GM21723 (cell line): Measurements from ENCODE around the gene CD200R1L.

ENCODE experiments used
- ATAC-seq: cut with Tn5 transposase; IDR thresholded peaks from one replicate; pipeline ENCODE4 v1.9.1; 2021; ENCODE audit warnings: mild to moderate bottlenecking, moderate library complexity; ENCODE audit not compliant: unreplicated experiment

The CD200R1L gene

DNA sequence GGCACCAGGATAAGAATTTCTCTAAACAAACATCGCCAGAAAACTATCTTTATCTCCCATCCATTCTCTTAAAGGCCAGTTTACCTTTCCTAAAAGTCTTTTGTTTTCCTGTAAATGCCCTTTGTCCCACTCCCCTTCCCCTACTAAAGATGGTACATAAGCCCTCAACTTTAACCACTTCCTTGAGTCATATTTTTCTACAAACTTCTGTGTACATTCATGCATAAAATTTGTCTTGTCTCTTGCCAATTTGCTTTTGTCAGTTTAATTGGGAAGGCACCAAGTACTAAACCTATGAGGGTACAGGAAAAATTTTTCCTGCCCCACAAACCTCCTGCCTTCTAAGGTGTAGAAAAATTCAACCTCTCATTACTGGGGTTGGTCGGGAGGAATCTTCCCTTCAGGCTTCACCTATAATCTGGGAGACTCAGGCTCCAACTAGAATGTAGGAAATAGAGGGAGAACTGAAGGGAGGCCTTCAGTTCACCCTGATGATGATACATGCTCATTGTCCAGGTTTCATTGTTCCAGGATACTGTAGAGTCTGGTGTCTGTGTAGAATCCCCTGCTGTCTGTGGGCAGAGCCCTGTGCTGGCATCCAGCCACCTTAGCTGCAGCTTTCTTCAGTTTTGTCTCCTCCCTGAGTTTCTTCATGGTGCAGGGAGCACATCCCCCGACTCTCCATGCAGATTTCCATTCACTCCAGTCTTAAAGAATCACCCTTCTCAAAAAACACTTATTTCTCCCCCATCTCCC lies 53.2 kb downstream of the CD200R1L start:
- no peak for ATAC-seq

DNA sequence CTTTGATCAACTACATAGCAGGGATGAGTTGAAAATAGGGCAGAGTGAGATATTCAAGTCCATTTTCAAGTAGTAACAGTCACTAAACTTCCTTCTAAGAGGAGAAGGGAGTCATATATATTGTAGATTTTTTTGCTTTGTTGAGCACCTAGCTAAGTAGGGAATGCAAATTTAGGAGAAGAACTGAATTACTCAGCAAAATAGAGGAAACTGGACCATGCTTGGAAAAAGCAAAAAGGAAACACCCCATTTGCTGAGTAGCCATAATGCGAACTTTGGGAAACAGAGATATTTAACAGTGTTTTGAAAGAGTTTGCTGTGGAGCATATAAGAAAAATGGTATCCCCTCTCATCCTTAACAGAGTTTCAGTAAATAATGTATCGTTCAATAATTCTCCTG lies 54.9 kb downstream of the CD200R1L start:
- ATAC-seq = no peak

DNA sequence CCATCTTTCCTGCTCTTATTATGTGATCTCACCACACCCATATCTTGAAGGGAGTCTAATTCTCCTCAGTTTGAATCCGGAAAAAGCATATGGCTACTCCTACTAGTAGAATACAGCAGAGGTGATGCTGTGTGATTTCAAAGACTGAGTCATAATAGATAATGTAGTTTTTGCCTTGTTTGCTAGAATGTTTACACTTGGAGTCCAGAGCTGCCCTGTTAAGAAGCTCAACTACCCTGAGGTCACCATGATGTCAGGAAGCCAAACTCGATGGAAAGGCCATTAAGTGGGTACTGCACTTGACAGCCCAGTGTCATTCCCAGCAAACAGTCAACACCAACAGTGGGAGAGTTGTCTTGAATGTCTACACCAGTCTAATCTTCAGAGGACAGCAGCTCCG lies 56.9 kb downstream of the CD200R1L start:
- no peak for ATAC-seq

DNA sequence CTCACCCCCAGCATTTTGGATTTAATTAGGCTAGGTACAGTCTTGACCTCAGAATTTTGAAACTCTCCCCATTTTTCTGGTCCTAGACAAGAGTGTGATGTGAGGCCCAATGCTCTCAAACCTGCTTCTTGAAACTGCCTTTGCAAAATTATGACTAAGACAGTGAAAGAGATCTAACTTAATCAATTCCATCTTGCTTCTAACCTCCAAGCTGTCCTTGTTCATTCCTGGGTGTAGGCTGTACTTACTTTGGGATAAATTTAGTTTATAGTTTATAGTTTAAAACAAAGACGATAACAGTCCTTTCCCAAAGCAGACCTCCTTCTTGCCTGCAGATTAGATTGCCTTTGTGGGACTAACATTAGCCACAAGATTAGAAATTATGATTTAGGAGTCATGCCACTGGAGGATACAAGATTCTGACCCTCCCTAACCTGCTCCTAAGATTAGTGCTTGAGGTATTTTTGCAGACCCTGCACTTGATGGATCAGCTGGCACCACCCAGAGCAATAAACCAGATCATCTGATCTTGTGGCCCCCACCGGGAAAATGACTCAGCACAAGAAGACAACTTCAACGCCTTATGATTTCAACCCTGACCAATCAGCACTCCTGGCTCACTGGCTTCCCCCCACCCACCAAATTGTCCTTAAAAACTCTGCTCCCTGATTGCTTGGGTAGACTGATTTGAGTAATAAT lies 59.6 kb downstream of the CD200R1L start:
- no peak for ATAC-seq

DNA sequence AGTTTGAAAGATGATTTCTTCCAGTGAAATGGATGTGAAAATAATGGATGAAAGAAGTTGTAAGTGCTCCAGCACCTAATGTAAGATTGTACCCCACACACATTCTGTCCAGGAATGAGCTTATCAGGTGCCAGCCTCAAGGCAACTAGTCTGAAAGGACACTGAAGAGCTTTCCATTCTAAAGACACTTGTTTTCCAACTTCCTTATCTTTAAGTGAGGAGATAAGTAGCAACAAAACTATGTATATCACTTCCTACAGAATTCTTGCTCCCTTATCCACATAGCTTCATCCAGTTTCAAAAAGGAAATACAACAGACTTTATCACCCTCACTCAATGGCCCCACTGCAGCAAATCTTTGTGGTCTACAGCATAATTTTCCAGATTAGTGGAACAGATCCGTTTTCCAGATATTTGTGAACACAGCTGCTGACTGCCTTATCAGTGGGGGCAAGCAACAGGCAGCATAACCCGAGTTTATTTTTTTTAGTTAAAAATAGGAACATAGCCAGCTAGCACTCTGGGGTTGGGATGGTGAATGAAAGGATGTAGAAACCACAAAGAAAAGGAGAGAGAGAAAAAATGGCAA lies 60.6 kb downstream of the CD200R1L start:
- no peak for ATAC-seq

DNA sequence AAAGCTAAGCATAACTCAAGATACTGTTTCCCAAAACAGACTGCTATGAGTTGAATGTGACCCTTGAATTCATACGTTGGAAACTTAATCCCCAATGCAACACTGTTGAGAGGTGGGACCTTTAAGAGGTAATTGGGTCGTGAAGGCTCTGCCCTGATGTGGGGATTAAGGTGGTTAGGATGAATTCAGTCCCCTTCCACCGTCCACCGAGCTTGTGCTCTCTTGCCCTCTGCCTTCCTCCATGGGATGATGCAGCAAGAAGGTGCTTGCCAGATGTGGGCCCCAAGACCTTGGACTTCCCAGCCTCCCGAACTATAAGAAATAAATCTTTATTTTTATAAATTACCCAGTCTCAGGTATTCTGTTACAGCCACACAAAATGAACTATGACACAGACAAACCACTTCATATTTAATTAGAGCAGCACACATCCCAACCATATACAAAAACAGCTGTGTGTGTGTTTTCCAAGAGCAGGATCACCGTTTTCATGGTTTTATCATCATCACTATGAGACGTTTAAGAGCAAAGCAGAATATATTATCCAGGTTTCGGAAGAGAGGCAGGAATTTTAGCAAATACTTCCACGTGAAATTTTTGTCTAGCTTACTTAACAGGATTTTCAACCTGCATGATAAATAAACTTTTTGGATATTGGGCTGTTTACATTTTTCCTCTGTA lies 61.2 kb downstream of the CD200R1L start:
- no peak for ATAC-seq

DNA sequence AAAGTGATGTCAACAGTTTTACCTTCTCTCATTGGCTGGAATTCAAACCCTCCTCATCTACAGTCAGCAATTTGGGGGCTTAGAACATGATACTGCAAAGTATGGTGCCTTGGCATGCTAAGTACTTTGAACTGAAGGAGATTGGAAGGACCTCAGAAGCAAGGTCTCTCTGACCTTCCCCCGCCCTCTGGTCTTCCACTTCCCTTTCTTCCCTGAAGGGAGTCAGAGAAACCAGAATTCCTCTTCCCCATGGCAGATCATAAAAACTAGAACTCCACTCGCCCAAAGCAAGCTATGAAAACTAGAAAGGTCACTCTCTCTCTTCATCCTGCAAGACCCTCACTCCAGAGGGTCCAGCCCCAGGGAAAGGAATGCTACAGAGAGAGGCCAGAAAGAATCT lies 64.2 kb downstream of the CD200R1L start:
- ATAC-seq = no peak

DNA sequence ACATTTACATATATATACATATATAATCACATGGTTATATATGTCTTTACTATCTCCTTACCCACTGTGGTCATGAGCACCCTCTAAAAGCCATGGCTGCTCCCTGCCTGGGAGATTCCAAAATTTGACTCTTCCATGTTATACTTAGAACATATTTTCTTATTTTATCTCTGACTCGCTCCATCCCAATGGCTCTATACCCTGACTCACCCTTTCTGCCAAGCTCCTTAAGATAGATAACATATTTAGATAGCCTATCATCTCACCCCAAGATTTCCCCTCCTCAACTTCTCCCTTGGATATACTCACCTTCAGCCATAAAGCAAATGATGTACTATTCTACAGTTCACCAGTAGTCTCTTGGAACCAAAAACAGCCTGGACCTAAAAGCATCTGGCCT lies 65.1 kb downstream of the CD200R1L start:
- ATAC-seq = no peak

DNA sequence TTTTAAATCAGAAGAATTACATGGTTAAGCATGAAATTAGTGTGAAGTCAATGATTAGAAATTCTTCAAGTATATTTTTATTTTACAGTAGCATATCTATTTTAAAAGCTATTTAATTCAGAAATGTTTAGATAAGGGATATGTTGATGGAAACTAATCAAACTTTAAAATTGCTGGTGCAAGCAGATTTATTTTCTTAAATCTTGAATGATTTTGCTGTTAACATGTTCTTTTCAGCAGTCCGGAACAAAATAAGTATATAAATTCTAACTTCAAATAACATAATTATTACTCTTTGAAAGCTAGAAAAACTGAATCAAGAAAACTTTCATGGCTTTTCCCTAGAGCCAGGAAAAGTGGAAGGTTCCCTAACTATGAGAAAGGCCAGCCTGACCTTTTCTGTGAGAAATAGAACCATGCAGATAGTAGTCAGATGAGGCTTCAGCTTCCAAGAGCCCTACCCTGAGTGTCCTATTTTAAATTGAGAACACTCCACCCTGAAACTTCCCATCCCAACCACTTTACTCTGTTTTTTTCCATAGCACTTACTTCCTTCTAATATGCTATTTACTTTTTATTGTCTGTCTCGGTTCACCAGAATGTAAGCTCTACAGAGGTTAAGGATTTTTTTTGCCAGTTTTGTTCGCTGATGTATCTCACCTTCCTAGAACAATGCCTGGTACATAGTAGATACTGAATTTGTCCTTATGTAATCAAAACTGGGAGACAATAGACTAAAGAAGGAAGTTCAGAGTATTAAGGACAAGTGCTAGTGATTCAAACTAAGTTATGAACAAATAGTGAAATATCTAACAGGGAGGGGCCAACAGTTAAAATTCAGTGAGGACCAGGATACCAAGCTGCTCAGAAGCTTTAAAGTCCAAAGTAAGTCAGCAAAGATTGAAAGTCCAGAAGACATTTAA lies 66.8 kb downstream of the CD200R1L start:
- no peak for ATAC-seq

DNA sequence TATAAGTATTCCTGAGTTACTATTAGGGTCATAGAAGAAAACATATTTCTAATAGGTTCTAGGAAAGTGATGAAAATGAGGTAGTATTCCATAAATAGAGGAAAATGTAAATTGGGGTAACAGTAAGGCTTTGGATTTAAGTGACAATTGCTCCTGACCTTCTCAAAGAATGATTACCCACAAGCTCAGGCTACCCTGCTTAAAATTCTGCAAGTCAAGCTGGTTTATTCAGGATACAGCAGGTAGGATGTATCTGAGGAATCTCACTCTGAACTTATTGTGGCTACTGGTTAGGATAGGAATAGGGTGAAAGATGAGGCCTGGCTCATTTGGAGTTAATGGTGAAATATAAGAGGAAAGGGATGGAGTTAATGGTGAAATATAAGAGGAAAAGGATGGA lies 67.7 kb downstream of the CD200R1L start:
- no peak for ATAC-seq

DNA sequence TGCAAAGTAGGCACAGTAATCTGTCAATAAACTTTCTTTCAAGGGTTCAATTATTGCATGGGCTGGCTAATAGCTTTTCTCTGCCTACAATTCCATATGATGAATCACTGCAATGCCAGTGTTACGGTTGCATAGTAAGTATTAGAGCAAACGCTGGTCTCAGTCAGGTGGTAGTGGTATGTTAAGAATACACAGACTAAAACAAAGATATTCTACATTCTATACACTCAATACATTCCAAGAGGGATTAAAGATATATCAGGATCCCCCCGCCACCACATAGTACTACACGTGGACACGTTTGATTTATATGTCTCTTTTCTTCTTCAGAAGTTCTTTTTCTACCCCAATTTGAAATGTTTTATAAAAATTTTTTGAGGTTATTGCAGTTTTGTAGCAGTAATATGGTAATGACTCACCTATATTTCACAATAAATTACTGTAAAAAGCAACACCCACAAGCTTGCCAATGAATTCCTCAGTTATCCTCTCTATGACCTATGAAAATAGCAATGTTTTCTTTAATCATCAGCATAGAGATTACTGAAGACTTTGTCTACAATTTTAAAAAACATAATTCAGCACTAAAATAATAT lies 68.2 kb downstream of the CD200R1L start:
- ATAC-seq = no peak

DNA sequence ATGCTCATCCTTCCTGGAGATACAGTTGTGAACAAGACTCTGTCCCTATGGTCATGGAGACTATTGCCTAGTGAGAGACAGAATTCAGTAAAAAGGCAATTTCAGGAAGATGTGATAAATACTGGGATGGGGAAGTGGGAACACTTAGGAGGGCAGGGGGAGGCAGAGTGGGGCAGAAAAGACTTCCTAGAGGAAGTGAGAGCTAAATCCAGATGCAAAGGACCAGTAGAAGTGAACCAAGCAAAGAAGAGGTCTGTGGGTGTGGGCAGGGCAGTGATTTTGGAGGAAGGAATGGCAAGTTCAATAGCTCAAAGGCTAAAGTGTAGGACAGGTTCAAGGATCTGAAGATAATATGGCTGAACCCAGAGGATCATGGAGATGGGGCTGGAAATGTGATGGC lies 68.9 kb downstream of the CD200R1L start:
- no peak for ATAC-seq

DNA sequence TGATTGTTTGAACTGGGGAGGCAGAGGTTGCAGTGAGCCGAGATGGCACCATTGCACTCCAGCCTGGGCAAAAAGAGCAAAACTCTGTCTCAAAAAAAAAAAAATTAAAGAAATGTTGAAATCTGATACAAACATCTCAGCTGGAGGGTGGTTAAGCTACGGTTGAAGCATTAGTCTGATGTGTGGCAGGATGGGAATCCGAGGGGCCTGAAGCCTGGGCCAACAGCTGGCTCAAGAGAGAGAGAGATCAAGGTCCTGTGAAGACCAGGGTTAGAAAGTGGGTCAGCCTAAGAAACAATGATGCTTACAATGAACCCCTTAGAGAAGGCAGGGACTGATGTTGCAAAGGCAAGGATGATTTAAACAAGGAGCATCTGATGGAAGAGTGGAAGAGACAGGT lies 69.8 kb downstream of the CD200R1L start:
- ATAC-seq = no peak

DNA sequence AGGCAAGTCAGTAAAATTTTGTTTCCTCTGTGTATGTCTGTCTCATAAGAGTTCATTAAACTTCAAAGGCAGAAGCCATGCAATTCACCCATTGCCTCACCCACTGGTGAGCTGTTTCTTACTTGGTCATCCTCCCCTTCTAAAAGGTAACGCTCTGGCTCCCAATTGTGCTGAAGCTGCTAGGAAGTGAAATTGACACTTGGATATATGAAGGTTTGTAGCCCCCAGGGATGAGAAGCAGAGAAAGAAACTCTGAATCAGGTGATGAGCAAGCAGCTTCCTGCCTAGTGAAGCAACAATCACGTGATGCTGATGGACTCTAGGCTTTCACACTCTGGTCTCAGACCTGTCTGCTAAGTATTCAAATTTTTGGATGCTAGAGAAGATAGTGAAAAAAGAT lies 70.7 kb downstream of the CD200R1L start:
- ATAC-seq = no peak

DNA sequence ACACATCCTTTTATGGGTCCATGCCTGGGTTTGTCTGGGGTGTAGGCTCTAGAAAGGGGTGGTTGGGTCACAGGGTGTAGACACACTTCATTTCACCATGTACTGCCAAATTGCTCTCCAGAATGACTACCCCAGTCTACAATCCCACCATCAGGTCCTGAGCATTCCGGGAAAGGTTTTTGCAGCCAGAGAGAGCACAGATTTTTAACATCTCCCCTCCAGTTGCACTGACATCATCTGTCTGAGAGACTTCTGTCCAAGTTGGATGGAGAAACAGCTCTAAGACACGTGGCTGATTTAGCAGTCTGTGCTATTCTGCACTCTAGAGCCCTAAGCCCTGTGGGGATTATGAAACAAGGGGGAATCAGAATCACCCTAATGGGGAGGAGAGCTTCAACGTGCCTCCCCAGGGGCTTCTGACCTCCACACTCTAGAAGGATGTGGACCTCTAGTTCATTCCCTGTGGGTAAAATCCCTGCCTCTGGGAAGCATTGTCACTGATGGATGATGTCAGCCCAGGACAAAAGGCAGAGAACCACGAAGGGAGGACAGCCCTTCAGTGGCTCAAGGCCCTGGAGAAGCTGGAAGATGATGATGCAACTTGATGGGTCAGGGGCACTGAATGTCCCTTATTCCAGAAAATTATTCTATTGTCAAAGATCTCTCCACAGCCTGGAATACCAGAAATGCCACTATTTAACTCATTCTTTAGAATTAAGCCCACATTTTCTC lies 71.5 kb downstream of the CD200R1L start:
- ATAC-seq = no peak

DNA sequence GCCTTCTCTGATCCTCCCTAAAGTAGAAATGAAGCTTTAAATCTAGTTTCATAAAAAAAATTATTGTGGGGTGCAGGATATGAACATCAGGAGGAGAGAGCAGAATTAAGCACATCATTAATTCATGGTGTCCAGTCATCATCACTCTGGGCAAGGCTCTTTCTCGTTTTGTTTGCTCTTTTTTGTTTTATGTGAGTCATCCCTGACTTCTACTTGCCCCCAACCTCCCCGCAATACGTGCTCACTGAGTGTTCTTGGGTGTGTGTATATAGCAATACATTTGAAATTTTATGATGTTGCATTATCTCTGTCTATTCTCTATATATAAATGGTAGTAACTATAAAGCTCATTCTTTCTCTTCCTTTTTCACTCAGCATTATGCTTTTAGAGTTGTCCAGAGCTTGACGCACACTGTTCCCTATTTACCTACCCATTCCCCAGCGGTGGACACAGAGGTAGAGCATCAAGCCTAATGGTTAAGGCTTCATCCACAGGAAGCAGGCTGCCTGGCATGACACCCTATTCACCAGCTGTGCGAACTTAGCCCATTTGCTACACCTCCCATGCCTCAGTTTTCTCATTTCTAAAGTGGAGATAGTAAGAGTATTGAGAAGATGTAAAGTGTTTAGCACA lies 72.3 kb downstream of the CD200R1L start:
- no peak for ATAC-seq

DNA sequence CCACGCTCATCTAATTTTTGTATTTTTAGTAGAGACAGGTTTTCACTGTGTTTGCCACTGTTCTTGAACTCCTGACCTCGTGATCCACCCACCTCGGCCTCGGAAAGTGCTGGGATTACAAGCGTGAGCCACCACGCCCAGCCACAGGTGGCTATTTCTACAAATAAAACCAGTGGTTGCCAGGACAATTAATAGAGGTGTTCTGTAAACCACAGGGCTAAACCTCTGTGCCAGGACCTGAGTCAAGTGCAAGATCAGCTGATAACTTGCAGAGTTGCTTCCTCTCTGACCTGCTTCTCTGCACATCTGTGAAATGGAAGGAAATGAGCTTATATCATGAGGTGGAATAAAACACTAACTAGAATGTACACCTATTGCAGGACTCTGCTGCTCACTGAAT lies 72.8 kb downstream of the CD200R1L start:
- ATAC-seq = peak; percentile 56

DNA sequence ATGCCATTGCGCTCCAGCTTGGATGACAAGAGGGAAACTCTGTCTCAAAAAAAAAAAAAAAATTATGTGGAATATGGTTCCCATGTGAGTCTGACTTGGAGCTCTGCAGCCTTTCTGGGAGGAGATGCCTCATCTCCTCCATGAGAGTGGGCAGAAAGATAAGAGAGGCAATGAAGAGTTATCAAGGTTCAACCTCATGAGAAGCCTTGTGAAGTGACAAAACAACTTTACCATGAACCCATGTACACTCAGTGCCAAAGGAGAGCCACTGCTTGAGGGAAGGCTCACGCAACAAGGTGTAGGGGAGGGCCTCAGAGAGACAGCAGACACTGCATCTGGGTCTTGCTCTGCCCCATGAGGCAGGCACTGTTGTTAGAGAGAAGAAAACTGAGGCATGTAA lies 75.7 kb downstream of the CD200R1L start:
- no peak for ATAC-seq

DNA sequence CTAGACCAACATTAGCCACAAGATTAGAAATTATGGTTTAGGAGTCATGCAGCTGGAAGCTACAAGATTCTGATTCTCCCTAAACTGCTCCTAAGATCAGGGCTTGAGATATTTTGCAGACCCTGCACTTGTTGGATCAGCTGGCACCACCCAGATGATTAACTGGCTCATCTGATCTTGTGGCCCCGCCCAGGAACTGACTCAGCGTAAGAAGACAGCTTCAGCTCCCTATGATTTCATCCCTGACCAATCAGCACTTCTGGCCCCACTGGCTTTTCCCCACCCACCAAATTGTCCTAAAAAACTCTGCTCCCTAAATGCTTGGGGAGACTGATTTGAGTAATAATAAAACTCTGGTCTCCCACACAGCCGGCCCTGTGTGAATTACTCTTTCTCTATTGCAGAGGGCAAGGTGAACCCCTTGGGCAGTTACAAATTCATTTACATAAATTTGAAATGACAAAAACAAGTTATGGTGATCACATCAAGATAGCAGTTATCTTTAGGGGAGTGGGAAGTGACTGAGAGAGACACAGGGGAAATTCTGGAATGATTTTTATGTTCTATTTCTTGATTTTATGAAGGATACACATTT lies 76.5 kb downstream of the CD200R1L start:
- ATAC-seq = no peak
